Urinary bladder (tissue), 4 donors: ENCODE results near the gene WDR13. TPM values are rescaled to one million over a fixed set of nuclear protein-coding genes. Genes with fewer than 3 reads are reported as not detected.
"Not testable (repeated sequence)": the region's sequence is repeated elsewhere in the genome, so short reads cannot be mapped to it uniquely, and the experiment has no call there.

ENCODE experiments used
- DNase-seq: peaks from one replicate; pipeline ENCODE4 v3.0.0-alpha.2; 2015; ENCODE audit errors: extremely low spot score
- H3K27ac ChIP-seq: one replicate; pipeline ENCODE4 v1.5.1; 2013; ENCODE audit warnings: low read depth, mild to moderate bottlenecking, moderate library complexity
- H3K36me3 ChIP-seq: one replicate; pipeline ENCODE4 v1.6.1; 2013; ENCODE audit warnings: mild to moderate bottlenecking, moderate library complexity; ENCODE audit not compliant: insufficient read depth
- H3K4me1 ChIP-seq: one replicate; pipeline ENCODE4 v1.6.1; 2013; ENCODE audit warnings: mild to moderate bottlenecking, moderate library complexity; ENCODE audit not compliant: insufficient read depth
- H3K4me3 ChIP-seq: one replicate; pipeline ENCODE4 v1.5.1; 2013; ENCODE audit warnings: low read depth, low read length
- WGBS: extraction: QIAGEN DNeasy Blood & Tissue Kit; methylation state at CpG from one replicate; pipeline ENCODE4 v1.1.7; 2013; 5-methylcytosine and 5-hydroxymethylcytosine counted together
- polyA plus RNA-seq: library from polyadenylated mRNA; stranded (reverse); fragments of 200-250 nt; gene quantifications from one replicate; pipeline ENCODE4 v1.2.3, GENCODE V29; 2013
- total RNA-seq: library from RNA; depleted of rRNA; stranded (reverse); fragments of >200 nt; gene quantifications from one replicate; pipeline ENCODE4 v1.2.3, GENCODE V29; 2014
- donor health status: healthy with polysubstance abuse.
- donor health status: healthy.

Gene WDR13
- total RNA-seq, result 55.0 TPM
- polyA plus RNA-seq, result 134 TPM

DNA sequence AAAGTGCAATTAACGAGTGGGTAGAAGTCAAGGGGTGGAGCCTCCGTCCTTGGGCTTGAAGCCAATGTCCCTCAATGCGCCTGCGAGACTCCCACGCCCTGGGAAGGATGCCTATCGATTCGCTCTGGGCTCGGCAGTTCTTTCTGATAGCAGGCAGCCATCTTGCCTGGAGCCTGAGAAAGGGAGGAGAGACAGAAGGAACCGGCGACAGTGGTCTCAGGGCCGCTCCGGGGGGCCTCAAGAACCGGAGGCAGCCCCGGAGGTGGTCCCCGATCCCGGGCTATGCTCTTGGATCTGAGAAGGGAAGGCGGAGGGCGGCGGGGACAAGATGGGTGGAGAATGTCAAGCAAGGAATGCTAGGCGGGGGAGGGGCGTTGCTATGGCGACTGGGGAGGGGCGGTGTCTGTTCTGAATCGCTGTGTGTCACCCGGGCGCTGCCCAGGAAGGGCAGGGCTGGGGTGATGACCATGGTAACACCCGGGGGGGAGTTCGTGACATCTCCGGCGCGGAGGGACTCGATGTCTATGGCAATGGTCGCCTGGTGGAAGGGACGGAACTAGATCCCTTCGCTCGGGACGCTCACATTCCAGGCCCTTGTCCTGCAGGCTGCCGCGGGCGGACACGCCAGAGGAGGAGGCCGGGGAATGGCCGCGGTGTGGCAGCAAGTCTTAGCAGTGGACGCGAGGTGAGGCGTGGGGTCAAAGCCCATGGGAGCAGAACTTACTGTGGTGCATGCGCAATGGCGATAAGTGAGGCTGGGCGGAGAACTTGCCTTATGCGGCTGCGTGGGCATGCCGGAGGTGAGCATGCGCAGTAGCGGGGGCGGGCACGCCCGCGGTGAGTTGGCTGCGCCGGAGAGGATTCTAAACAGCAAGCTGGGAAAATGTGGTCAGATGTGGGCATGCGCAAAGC, at the start of gene WDR13:
Gene WDR13 (plus strand): TSS at position 140 of the 912 bp plus-strand sequence. CDS start 505 bp downstream, at position 645.
- Histone ChIP-seq H3K27ac (peak within 1 kb of the TSS; percentile 87), H3K36me3 (peaks cover 5% of the 10 kb centered on the region), H3K4me3 (peak within 1 kb of the TSS; percentile 50), H3K4me1 (no peaks in the 10 kb centered on the region)
- DNase-seq, result peak; percentile 86
- WGBS, result under 1% methylated on average over 62 of the region's 62 CpGs

DNA sequence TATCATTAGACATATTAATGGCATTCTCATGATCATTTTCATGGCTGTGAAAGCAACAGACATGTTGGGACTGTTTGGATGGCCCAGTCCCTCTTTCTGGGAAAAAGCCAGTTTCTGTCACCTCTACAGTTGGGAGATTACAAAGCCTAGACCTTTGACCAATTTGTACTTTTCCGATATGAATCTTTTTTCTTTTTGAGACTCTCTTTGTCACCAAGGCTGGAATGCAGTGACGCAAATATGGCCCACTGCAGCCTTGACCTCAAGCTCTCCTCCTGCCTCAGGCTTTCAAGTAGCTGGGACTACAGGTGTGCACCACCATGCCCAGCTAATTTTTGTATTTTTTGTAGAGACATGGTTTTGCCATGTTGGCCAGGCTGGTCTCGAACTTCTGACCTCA, 48.4 kb upstream of the WDR13 start:
- DNase-seq, result no peak
- over 99% methylated on average over 3 of the region's 3 CpGs for WGBS
- Histone ChIP-seq H3K4me1 (no peaks in the 10 kb centered on the region), H3K27ac (no peak overlapping the region), H3K4me3 (no peak overlapping the region), H3K36me3 (no peaks in the 10 kb centered on the region)

DNA sequence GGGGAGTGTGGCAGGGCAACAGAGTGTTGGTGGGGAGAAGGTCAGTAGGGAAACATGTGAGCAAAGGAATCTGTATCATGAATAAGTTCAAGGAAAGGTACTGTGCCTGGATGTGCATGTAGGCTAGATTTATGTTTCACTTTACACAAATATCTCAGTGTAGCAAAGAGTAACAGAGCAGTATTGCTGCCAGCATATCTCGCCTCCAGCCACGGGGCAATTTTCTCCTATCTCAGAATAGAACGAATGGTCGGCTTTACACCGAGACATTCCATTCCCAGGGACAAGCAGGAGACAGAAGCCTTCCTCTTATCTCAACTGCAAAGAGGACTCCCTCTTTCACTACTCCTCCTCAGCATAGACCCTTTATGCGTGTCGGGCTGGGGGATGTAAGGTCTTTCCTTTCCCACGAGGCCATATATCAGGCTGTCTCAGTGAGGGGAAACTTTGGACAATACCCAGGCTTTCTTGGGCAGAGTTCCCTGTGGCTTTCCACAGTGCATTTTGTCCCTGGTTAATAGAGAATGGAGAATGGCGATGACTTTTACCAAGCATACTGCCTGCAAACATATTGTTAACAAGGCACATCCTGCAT, 41.5 kb upstream of the WDR13 start:
- 71% methylated on average over 9 of the region's 9 CpGs for WGBS
- H3K36me3 ChIP-seq, H3K27ac ChIP-seq, H3K4me3 ChIP-seq, DNase-seq, H3K4me1 ChIP-seq: not testable (repeated sequence)

DNA sequence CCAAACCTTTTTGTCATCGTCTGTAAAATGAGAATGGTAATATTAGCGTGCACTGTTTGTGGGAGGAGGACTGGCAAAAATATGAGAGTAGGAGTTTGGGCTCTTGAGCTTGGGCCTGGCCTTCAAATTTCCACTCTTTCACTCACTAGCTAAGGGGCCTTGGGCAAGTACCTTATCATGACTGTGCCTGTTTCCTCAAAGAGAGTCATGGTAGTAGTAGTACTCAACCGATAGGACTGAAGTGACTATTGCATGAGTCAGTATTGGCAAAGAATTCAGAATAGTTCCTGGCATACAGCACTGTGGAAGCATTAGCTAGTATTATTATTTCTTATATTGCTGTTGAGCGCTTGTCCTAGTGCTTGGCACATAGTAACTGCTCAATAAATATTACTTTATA, 39.0 kb upstream of the WDR13 start:
- Histone ChIP-seq H3K27ac (no peak overlapping the region), H3K4me3 (no peak overlapping the region), H3K4me1 (no peaks in the 10 kb centered on the region), H3K36me3 (no peaks in the 10 kb centered on the region)
- no peak for DNase-seq
- WGBS, result 78% methylated on average over 4 of the region's 4 CpGs

DNA sequence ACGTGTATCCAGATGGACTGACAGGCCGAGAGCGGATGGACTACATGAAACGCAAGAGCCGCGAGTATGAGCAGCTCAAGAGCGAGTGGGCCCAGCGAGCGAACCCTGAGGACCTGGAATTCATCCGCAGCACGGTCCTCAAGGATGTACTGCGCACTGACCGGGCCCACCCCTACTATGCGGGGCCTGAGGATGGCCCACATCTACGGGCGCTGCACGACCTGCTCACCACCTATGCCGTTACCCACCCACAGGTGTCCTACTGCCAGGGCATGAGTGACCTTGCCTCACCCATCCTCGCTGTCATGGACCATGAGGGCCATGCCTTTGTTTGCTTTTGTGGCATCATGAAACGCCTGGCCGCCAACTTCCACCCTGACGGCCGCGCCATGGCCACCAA, 37.7 kb upstream of the WDR13 start:
- no peak for DNase-seq
- Histone ChIP-seq H3K27ac (no peak overlapping the region), H3K4me1 (no peaks in the 10 kb centered on the region), H3K4me3 (no peak overlapping the region), H3K36me3 (no peaks in the 10 kb centered on the region)
- WGBS, result 97% methylated on average over 24 of the region's 24 CpGs

DNA sequence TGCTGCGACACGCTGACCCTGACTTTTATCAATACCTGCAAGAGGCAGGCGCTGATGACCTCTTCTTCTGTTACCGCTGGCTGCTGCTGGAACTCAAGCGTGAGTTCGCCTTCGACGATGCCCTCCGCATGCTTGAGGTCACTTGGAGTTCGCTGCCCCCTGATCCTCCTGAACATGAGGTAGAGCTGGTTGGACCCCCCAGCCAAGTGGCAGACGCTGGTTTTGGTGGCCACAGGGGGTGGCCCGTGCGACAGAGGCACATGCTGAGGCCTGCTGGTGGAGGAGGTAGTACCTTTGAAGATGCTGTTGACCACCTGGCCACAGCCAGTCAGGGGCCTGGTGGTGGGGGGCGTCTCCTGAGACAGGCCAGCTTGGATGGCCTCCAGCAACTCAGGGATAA, 37.2 kb upstream of the WDR13 start:
- WGBS, result 97% methylated on average over 14 of the region's 14 CpGs
- no peak overlapping the region for H3K27ac ChIP-seq
- H3K4me1 ChIP-seq, result no peaks in the 10 kb centered on the region
- no peak for DNase-seq
- H3K4me3 ChIP-seq, result no peak overlapping the region
- no peaks in the 10 kb centered on the region for H3K36me3 ChIP-seq

DNA sequence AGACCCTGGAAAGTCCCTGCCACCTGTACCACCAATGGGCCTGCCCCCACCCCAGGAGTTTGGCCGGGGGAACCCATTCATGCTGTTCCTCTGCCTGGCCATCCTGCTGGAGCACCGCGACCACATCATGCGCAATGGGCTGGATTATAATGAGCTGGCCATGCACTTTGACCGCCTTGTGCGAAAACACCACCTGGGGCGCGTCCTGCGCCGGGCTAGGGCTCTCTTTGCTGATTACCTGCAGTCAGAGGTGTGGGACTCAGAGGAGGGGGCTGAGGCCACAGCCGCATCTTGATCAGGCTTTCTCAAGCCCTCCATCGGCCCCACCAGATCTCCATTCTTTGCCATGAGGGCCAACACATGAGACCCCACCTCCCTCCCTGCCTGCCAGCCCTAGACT, 36.6 kb upstream of the WDR13 start:
- Histone ChIP-seq H3K36me3 (no peaks in the 10 kb centered on the region), H3K4me1 (no peaks in the 10 kb centered on the region), H3K4me3 (no peak overlapping the region), H3K27ac (no peak overlapping the region)
- 95% methylated on average over 12 of the region's 12 CpGs for WGBS
- no peak for DNase-seq

DNA sequence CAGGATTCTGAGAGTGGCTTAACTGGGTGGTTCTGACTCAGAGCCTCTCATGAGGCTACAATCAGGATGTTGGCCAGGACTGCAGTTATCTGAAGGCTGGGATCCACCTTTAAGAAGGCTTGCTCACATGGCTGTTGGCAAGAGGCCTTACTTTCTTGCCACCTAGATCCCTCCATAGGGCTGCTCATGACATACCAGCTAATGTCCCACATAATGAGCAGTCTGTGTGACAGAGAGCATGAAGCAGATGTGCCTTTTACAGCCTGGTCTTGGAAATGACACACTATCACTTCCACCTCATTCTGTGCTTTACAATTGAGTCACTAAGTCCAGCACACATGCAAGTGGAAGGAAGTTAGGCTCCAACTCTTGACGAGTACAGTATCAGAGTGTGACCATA, 27.3 kb upstream of the WDR13 start:
- DNase-seq, result no peak
- no peak overlapping the region for H3K4me3 ChIP-seq
- H3K27ac ChIP-seq, result no peak overlapping the region
- H3K4me1 ChIP-seq, result no peaks in the 10 kb centered on the region
- no peaks in the 10 kb centered on the region for H3K36me3 ChIP-seq
- 66% methylated on average over 1 of the region's 1 CpG for WGBS

DNA sequence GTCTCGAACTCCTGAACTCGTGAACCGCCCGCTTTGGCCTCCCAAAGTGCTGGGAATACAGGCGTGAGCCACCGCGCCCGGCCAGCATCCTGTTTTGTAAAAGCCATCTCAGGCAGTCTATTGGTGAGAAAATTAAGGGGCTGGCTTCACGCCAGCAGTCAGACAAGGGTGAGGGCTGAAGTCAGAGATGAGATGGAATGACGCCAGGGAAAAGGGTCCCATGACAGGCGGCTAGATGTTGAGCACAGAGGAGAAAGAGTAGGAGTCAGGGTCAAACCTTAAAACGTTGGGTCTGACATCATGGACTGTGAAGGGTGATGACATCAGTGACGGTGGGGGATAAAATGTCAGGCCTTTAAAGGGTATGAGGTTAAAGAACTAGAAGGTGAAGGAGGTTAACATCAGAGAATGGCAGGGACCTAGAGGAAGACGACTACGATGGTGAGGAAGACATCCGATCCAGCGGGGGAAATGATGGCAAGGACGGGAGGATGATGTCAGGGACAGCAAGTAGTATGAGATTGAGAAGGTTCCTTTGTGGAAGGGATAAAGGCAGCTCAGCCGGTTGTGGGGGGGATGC, 23.5 kb upstream of the WDR13 start:
- Histone ChIP-seq H3K27ac (peak overlapping the region; percentile 80), H3K4me1 (no peaks in the 10 kb centered on the region), H3K36me3 (peaks cover 6% of the 10 kb centered on the region), H3K4me3 (peak overlapping the region; percentile 15)
- DNase-seq, result no peak
- WGBS, result 38% methylated on average over 19 of the region's 19 CpGs

DNA sequence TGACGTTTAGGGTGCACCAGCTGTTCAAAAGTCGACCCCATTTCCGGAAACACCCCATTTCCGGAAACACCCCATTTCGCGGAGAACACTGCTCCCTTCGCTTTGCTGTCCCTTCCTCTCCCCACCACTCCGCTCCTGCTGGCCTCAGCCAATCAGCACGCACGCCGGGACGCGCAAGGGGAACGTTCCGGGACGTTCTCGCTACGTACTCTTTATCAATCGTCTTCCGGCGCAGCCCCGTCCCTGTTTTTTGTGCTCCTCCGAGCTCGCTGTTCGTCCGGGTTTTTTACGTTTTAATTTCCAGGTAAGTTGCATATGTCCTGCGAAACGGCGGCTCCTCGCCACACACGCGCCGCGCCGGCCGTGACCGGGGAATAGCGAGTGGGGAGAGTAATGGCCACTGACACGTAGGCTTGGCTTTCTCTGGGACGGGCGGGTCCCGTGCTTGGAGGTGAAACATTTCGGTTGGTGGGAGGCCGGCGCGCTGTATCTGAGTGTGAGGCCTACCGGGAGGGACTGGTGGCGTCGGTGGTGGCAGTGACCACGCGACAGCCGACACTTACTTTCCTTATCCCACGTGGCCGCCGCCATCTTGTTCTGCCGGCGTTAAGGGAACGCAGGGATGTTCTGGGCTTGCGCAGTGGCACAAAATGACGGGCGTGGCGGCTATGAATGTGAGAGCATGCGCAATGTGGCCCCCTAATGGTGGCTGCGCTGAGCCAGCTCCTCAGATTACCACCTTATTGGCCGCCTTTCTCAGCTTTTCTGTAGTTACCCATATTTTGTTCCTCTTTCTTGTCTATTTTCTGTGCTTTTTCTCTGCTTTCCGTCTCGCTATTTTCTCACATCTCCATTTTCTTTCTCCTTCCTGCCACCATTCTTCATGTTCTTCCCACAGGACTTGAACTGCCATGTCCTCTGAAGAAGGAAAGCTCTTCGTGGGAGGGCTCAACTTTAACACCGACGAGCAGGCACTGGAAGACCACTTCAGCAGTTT, 22.7 kb upstream of the WDR13 start, which contains the start of gene RBM3:
Gene RBM3 (plus strand): TSS at position 215 of the 997 bp plus-strand sequence. CDS start 697 bp downstream, at position 912.
- Histone ChIP-seq H3K27ac (peak within 1 kb of the TSS; percentile 93), H3K36me3 (peaks cover 6% of the 10 kb centered on the region), H3K4me3 (peak within 1 kb of the TSS; percentile 72), H3K4me1 (no peaks in the 10 kb centered on the region)
- under 1% methylated on average over 68 of the region's 71 CpGs for WGBS
- peak; percentile 87 for DNase-seq

DNA sequence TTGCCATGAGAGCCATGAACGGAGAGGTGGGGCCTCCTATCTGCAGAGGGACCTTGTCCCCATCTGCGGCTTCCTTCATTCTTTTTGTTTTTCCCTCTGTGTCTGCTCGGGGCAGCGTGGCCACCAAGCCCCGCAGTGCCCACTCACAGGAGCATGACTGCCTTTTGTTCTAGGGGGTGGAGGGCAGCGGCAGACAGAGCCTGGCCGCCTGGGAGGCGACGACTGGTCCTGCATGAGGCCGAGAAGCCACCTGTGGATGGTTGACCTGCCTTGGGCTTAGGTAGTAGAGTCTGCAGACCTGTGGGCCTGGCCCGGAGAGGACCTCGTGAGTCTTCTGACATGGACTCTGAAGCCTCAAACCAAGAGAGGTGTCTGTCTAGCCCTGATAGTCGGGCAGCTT, 21.6 kb upstream of the WDR13 start:
- DNase-seq, result no peak
- H3K36me3 ChIP-seq, result peaks cover 6% of the 10 kb centered on the region
- no peaks in the 10 kb centered on the region for H3K4me1 ChIP-seq
- no peak overlapping the region for H3K27ac ChIP-seq
- H3K4me3 ChIP-seq, result no peak overlapping the region
- whole genome bisulfite sequencing, result 81% methylated on average over 13 of the region's 13 CpGs

DNA sequence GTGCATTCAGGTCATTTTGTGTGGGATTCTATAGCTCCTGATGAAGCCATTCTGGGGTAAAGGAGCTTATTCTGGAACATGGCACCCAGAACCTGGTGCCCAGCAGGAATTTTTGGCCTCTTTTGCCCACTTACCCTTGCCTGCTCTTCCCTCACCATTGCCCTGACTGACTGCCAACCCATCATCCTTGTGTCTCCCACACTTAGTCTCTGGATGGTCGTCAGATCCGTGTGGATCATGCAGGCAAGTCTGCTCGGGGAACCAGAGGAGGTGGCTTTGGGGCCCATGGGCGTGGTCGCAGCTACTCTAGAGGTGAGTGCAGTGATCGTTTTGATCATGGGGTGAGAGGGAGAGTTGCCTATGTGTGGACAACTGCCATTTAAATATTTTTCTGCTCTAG, 21.2 kb upstream of the WDR13 start:
- Histone ChIP-seq H3K4me3 (no peak overlapping the region), H3K36me3 (peaks cover 6% of the 10 kb centered on the region), H3K4me1 (no peaks in the 10 kb centered on the region), H3K27ac (no peak overlapping the region)
- 64% methylated on average over 6 of the region's 6 CpGs for WGBS
- no peak for DNase-seq

DNA sequence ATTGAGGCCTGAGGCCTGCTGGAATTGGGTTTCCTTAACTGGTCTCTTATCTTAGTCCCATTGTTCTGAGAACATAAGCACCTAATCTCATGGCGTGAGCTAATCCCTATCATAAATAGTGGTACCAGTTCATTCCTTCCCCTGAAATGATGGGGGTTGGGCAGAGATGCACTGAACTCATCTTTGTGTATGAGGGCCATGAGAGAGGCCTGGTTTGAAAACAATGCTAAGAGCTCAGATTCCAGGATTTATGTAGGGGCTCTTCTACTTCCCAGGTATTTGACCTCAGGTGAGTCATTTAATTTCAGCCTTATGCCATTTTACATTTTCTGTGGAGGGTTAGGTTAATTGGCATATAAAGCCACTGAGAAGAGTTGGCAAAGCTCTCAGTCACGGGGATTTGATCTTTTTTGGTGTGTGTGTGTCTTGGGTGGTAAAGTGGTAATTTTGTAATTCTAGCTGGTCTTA, 18.6 kb upstream of the WDR13 start:
- Histone ChIP-seq H3K36me3 (peaks cover 6% of the 10 kb centered on the region), H3K4me1 (no peaks in the 10 kb centered on the region), H3K4me3 (no peak overlapping the region), H3K27ac (no peak overlapping the region)
- 48% methylated on average over 2 of the region's 2 CpGs for WGBS
- DNase-seq, result no peak
